KMS-11 (cell line): ENCODE data around the gene ENTREP3.

Experiments
- H2AFZ ChIP-seq: fragments of 200-600 bp; sonication (generic); 2 replicates; pipeline ENCODE4 v1.6.1; 2016; ENCODE audit warnings: antibody characterized with exemption, mixed run types, low read depth
- H3K27ac ChIP-seq: fragments of 200-600 bp; sonication (generic); 2 replicates; pipeline ENCODE4 v1.6.1; 2016; ENCODE audit warnings: mild to moderate bottlenecking, mixed run types
- H3K27me3 ChIP-seq: fragments of 200-600 bp; sonication (generic); 2 replicates; pipeline ENCODE4 v1.6.1; 2017; ENCODE audit warnings: mild to moderate bottlenecking, low read depth, mixed run types, moderate library complexity; ENCODE audit not compliant: insufficient read depth
- H3K36me3 ChIP-seq: fragments of 200-600 bp; sonication (generic); 2 replicates; pipeline ENCODE4 v1.6.1; 2017; ENCODE audit warnings: mild to moderate bottlenecking, mixed run types; ENCODE audit not compliant: insufficient read depth
- H3K4me1 ChIP-seq: fragments of 200-600 bp; sonication (generic); 2 replicates; pipeline ENCODE4 v1.6.1; 2016; ENCODE audit warnings: mild to moderate bottlenecking, low read depth, mixed run types; ENCODE audit not compliant: poor library complexity, severe bottlenecking
- H3K4me2 ChIP-seq: fragments of 200-600 bp; sonication (generic); 2 replicates; pipeline ENCODE4 v1.7.0; 2016; ENCODE audit warnings: mild to moderate bottlenecking, mixed run types
- H3K4me3 ChIP-seq: fragments of 200-600 bp; sonication (generic); IDR thresholded peaks from 2 replicates; pipeline ENCODE4 v1.6.1; 2017; ENCODE audit warnings: low read depth, low read length, mixed read lengths; ENCODE audit not compliant: insufficient read depth
- H3K79me2 ChIP-seq: fragments of 200-600 bp; sonication (generic); 2 replicates; pipeline ENCODE4 v1.6.1; 2016; ENCODE audit warnings: low read depth, mixed run types; ENCODE audit not compliant: insufficient read depth
- H3K9ac ChIP-seq: fragments of 200-600 bp; sonication (generic); 2 replicates; pipeline ENCODE4 v1.6.1; 2016; ENCODE audit warnings: mild to moderate bottlenecking, mixed run types
- H4K20me1 ChIP-seq: fragments of 200-600 bp; sonication (generic); 2 replicates; pipeline ENCODE4 v1.6.1; 2016; ENCODE audit warnings: mild to moderate bottlenecking, mixed run types; ENCODE audit not compliant: insufficient read depth
- TF ChIP-seq, protein P1 (sequence below): fragments of 200-600 bp; sonication (generic); conservative IDR thresholded peaks from 2 replicates; pipeline ENCODE4 v1.6.1; 2017; ENCODE audit warnings: low read depth, mild to moderate bottlenecking, antibody characterized with exemption, low read length, moderate library complexity, mixed read lengths

The ENTREP3 gene

GRCh38 chr1:155202731-155203515 is 52.4 kb downstream of the ENTREP3 start:
- Histone ChIP-seq H3K9ac (no peak overlapping the region), H2AFZ (no peak overlapping the region), H4K20me1 (no peaks in the 10 kb centered on the region), H3K4me3 (no peak overlapping the region), H3K27ac (no peak overlapping the region), H3K79me2 (no peaks in the 10 kb centered on the region), H3K27me3 (no peaks in the 10 kb centered on the region), H3K4me2 (no peak overlapping the region), H3K4me1 (peaks cover 16% of the 10 kb centered on the region), H3K36me3 (no peaks in the 10 kb centered on the region)
- TF ChIP-seq, protein P1, sequence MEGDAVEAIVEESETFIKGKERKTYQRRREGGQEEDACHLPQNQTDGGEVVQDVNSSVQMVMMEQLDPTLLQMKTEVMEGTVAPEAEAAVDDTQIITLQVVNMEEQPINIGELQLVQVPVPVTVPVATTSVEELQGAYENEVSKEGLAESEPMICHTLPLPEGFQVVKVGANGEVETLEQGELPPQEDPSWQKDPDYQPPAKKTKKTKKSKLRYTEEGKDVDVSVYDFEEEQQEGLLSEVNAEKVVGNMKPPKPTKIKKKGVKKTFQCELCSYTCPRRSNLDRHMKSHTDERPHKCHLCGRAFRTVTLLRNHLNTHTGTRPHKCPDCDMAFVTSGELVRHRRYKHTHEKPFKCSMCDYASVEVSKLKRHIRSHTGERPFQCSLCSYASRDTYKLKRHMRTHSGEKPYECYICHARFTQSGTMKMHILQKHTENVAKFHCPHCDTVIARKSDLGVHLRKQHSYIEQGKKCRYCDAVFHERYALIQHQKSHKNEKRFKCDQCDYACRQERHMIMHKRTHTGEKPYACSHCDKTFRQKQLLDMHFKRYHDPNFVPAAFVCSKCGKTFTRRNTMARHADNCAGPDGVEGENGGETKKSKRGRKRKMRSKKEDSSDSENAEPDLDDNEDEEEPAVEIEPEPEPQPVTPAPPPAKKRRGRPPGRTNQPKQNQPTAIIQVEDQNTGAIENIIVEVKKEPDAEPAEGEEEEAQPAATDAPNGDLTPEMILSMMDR: no peak

- Histone ChIP-seq H3K27me3 (no peaks in the 10 kb centered on the region), H3K4me3 (no peak overlapping the region), H3K9ac (no peak overlapping the region), H4K20me1 (no peaks in the 10 kb centered on the region), H3K4me1 (peaks cover 8% of the 10 kb centered on the region), H3K4me2 (no peak overlapping the region), H3K27ac (no peak overlapping the region), H2AFZ (no peak overlapping the region), H3K36me3 (no peaks in the 10 kb centered on the region), H3K79me2 (no peaks in the 10 kb centered on the region)
- TF ChIP-seq, protein P1: no peak
Observed at GRCh38 chr1:155202198-155202597, 53.1 kb downstream of the ENTREP3 start.

GRCh38 chr1:155200920-155201319 is 54.4 kb downstream of the ENTREP3 start:
- no peaks in the 10 kb centered on the region for H3K27me3 ChIP-seq
- H3K4me2 ChIP-seq: no peak overlapping the region
- no peak overlapping the region for H2AFZ ChIP-seq
- H3K4me3 ChIP-seq: no peak overlapping the region
- no peak overlapping the region for H3K27ac ChIP-seq
- H4K20me1 ChIP-seq: no peaks in the 10 kb centered on the region
- no peaks in the 10 kb centered on the region for H3K36me3 ChIP-seq
- H3K4me1 ChIP-seq: no peaks in the 10 kb centered on the region
- H3K9ac ChIP-seq: no peak overlapping the region
- TF ChIP-seq, protein P1: no peak
- H3K79me2 ChIP-seq: no peaks in the 10 kb centered on the region

- H3K27me3 ChIP-seq: no peaks in the 10 kb centered on the region
- H3K4me3 ChIP-seq: no peak overlapping the region
- H3K4me1 ChIP-seq: peaks cover 5% of the 10 kb centered on the region
- no peak overlapping the region for H3K27ac ChIP-seq
- no peaks in the 10 kb centered on the region for H4K20me1 ChIP-seq
- no peak overlapping the region for H3K9ac ChIP-seq
- H2AFZ ChIP-seq: no peak overlapping the region
- no peak overlapping the region for H3K4me2 ChIP-seq
- no peaks in the 10 kb centered on the region for H3K36me3 ChIP-seq
- no peaks in the 10 kb centered on the region for H3K79me2 ChIP-seq
- TF ChIP-seq, protein P1: no peak
Observed at GRCh38 chr1:155199792-155200191, 55.5 kb downstream of the ENTREP3 start.
